Skeletal muscle tissue (tissue), 4 donors: Measurements from ENCODE around the gene ARMH3. TPM values are rescaled to one million over a fixed set of nuclear protein-coding genes. Genes with fewer than 3 reads are reported as not detected.

Experiments used
- H3K27ac ChIP-seq: one replicate; pipeline ENCODE4 v1.7.0; 2013; ENCODE audit warnings: mild to moderate bottlenecking, low read depth, low read length, inconsistent platforms
- H3K27me3 ChIP-seq, 3 donors: one replicate each; pipeline ENCODE4 v1.7.0; 2013; ENCODE audit warnings: low read length in 3 of 3; ENCODE audit not compliant: control insufficient read depth in 3 of 3, insufficient read depth in 3 of 3
- H3K36me3 ChIP-seq, 3 donors: one replicate each; pipeline ENCODE4 v1.7.0; 2013; ENCODE audit warnings: low read length in 3 of 3; ENCODE audit not compliant: control insufficient read depth in 3 of 3, insufficient read depth in 3 of 3
- H3K4me1 ChIP-seq, 3 donors: one replicate each; pipeline ENCODE4 v1.7.0; 2013; ENCODE audit warnings: low read length in 3 of 3, mild to moderate bottlenecking in 3 of 3; ENCODE audit not compliant: control insufficient read depth in 3 of 3, insufficient read depth in 3 of 3
- H3K4me3 ChIP-seq, 3 donors: one replicate each; pipeline ENCODE4 v1.7.0; 2013; ENCODE audit warnings: low read length in 3 of 3
- H3K9ac ChIP-seq, 3 donors: one replicate each; pipeline ENCODE4 v1.7.0; 2013; ENCODE audit warnings: low read length in 3 of 3, mild to moderate bottlenecking in 3 of 3, moderate library complexity in 2 of 3, low read depth in 1 of 3
- H3K9me3 ChIP-seq, 3 donors: one replicate each; pipeline ENCODE4 v1.7.0; 2013; ENCODE audit warnings: low read length in 3 of 3; ENCODE audit not compliant: control insufficient read depth in 3 of 3
- total RNA-seq: library from RNA; depleted of rRNA; stranded (reverse); fragments of >200 nt; gene quantifications from one replicate; pipeline ENCODE4 v1.2.3, GENCODE V29; 2014
- donor health status: Osteomylitis.

ARMH3 gene
- total RNA-seq, 1 donor from 2014 or later: 13.0 TPM

DNA sequence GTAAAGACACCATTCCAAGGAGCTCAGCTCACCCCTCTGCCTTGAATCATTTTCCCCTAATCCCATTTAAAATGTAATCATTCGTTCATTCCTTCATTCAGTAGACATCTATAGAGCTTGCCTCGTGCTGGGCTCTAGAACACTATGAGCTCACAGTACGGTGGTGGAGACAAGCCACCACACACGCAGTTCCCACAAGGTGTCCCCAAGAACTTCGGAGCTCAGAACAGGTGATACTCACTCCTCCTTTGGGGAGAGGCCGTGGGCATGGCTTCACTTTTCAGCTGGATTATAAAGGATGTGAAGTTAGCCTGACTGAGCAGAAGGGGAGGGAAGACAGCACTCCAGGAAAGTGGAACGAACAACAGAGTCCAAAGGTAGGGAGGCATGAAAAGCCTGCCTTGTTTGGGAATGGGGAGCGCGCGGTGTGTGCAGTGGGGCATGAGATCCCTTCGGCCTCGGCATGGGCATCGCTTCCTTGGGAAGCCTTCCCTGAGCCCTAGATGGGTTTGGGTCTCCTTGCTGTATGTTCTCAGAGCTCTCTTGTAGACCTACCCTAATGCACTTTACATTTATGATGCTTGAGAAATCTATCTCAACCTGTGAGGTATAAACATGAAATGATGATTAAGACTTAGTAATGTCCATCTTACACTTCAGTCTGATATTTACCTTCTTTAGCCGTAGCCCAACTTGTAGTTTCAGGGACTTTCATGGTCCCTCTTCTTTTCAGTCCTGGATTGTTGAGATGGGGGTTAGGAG is 236.9 kb downstream of the ARMH3 start:
- H3K36me3 ChIP-seq: peaks cover 0 to 2% (median 2%) of the 10 kb centered on the region in 3 donors
- peak overlapping the region; percentile 90 for H3K27ac ChIP-seq
- H3K4me1 ChIP-seq: peaks cover 14 to 27% (median 25%) of the 10 kb centered on the region in 3 donors
- H3K4me3 ChIP-seq: peak overlapping the region; percentile 98 to 99 (median 98)
- H3K9me3 ChIP-seq: no peaks in the 10 kb centered on the region
- no peaks in the 10 kb centered on the region for H3K27me3 ChIP-seq
- H3K9ac ChIP-seq: peak overlapping the region; percentile 94 to 97 (median 95)

DNA sequence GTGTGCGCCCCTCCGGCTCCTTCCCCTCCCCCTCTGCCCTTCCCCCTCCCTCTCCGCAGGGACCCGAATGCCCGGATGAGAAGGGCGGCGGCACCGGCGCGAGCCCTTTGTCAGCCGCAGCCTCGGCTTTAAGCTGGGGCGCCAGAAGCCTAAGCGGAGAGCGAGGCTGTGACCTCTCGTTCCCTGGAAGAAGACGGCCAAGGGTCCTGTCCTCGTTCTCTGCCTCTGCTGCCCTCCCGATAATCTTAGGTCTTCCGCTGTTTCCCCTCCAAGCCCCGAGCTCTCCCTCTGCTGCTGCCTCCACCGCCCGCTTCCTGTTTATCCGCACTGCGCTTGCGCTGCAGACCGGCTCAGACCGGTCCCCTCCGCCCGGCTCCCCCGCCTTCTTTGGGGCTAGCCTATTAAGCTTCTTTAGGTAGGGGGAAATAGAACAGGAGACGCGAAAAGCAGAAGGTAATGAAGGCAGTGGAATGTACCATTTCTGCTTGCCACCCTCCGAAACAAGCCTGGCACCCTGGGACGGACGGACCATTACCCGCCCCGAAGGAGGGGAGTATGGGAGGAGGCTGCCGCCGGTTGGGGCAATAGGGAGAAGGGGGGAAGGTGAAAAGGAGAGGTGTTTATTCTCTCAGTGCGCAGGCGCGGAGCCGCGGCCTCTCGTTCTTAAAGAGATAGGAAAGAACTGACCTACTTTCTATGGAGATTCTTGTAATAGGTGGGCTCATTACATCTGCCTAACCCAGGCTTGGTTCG is 237.7 kb downstream of the ARMH3 start, which contains the start of gene OGA:
Gene OGA (minus strand): TSS at position 326 of the 753 bp plus-strand sequence. CDS start 422 bp downstream, outside the sequence.
- H3K27me3 ChIP-seq: no peaks in the 10 kb centered on the region
- H3K27ac ChIP-seq: peak within 1 kb of the TSS; percentile 90
- H3K36me3 ChIP-seq: peaks cover 0 to 2% (median 2%) of the 10 kb centered on the region in 3 donors
- peaks cover 17 to 29% (median 27%) of the 10 kb centered on the region in 3 donors for H3K4me1 ChIP-seq
- no peaks in the 10 kb centered on the region for H3K9me3 ChIP-seq
- peak within 1 kb of the TSS; percentile 98 to 99 (median 98) for H3K4me3 ChIP-seq
- peak within 1 kb of the TSS; percentile 95 to 99 (median 97) for H3K9ac ChIP-seq

DNA sequence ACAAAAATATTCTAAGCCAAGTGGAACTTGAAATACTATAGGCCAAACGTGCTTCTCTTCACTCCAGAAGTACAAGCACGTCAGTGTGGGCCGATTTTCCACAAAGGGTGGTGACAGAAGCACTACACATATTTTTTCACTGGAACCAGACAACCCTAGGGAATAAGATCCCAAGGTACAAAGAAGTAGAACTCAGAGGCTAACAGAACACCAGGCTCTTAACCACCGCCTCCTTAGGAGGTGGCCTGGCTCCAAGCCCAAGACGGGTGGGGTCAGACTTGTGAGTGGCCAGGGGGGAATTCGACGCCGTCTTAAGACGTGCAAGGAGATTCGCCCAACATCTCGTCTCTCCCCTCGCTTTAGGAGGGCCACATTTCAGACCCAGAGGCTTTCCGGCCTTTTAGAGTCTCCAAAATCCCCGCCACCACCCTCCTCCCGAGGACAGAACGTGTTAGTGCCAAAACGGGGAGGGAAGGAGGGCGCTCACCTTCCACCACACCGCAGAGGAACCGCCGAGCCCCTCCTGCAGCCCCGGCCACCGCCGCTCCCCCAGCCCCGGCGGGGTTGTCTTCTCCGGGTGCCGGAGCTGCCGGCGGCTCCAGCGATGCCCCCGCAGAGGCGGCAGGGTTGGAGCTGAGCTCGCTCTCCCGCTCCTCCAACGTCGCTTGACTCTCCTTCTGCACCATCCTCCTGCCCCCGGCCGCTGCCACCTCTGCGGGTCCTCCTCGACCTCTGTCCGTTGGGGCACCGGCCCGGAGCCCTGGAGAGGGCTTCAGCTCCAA is 238.4 kb downstream of the ARMH3 start:
- peak overlapping the region; percentile 95 to 99 (median 97) for H3K9ac ChIP-seq
- H3K4me1 ChIP-seq: peaks cover 17 to 29% (median 29%) of the 10 kb centered on the region in 3 donors
- H3K9me3 ChIP-seq: no peaks in the 10 kb centered on the region
- H3K36me3 ChIP-seq: peaks cover 0 to 5% (median 3%) of the 10 kb centered on the region in 3 donors
- no peaks in the 10 kb centered on the region for H3K27me3 ChIP-seq
- H3K27ac ChIP-seq: peak overlapping the region; percentile 90
- H3K4me3 ChIP-seq: peak overlapping the region; percentile 98 to 99 (median 98)

DNA sequence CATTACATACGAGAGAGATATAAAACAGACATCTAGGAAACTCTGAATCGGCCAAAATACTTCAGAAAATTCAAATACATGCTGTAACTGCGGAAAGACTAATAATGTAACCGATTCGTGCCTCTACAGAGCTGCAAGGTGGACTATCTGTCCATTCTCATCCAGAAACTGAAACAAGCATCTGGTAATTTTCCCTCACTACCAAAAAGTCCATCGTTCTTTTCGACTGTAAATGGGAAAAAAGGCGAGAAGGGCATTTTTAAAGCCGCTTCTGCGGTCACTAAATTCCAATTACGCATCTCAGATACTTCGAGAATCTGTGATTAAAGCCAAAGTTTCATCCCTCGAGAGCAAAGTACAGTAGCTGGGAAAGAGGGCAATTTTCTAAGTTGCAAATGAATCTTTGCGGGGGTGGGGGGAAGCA is 239.0 kb downstream of the ARMH3 start:
- no peaks in the 10 kb centered on the region for H3K27me3 ChIP-seq
- H3K4me3 ChIP-seq: peak overlapping the region; percentile 98 to 99 (median 98)
- H3K9me3 ChIP-seq: no peaks in the 10 kb centered on the region
- H3K27ac ChIP-seq: peak overlapping the region; percentile 90
- H3K36me3 ChIP-seq: peaks cover 0 to 6% (median 5%) of the 10 kb centered on the region in 3 donors
- H3K4me1 ChIP-seq: peaks cover 17 to 34% (median 29%) of the 10 kb centered on the region in 3 donors
- peak overlapping the region; percentile 95 to 99 (median 97) for H3K9ac ChIP-seq

DNA sequence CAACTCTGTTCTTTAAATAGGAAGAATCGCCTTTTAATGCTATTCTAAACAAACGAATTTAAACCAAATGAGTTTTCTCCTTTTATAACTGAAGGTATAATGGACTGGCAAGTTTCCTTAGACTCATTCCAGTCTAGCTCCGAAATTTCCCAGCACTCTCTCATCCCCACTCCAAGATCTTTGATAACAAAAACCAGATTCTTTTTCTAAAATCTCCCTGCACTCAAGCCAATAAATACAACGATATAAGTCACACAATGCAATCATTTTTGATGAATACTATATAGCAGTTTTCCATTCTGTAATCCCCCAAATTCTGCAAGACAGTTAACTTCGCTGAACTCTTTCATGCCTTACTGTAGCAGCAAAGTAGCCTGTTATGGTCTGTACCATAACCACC is 239.6 kb downstream of the ARMH3 start:
- Histone ChIP-seq H3K27ac (no peak overlapping the region), H3K36me3 (peaks cover 0 to 7% (median 6%) of the 10 kb centered on the region in 3 donors), H3K27me3 (no peaks in the 10 kb centered on the region), H3K4me3 (peak overlapping the region; percentile 98 to 99 (median 98)), H3K9me3 (no peaks in the 10 kb centered on the region), H3K4me1 (peaks cover 17 to 37% (median 29%) of the 10 kb centered on the region in 3 donors), H3K9ac (peak overlapping the region; percentile 95 to 99 (median 97))

DNA sequence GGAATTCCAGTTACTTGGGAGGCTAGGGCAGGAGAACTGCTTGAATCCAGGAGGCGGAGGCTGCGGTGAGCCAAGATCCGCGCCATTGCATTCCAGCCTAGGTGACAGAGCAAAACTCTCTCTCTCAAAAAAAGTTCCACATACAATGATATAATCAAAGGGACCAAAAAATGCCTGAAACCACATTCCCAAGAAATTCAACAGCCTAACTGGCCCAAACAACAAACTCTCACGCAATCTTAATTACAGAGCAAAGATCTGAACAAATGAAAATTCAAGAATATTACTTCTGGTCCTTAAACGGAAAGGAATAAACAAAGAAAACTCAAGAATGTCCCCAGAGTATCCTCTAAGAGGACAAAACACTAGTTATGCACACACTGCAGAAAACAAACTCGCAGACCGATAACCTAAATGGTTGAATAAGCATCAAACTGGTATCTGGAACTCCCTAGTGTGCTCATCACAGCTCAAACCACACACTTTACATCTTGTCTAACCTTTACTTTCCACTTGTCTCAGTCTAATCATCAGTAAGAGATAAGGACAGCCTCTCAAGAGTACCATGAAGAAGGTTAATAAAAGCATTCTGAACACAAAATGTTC is 241.4 kb downstream of the ARMH3 start:
- H3K27ac ChIP-seq: no peak overlapping the region
- peak overlapping the region in 1 of 3 donors; percentile 17 for H3K9ac ChIP-seq
- peak overlapping the region; percentile 44 to 98 (median 58) for H3K4me3 ChIP-seq
- H3K27me3 ChIP-seq: no peaks in the 10 kb centered on the region
- H3K36me3 ChIP-seq: peaks cover 8 to 11% (median 9%) of the 10 kb centered on the region in 3 donors
- peaks cover 17 to 36% (median 27%) of the 10 kb centered on the region in 3 donors for H3K4me1 ChIP-seq
- H3K9me3 ChIP-seq: no peaks in the 10 kb centered on the region

DNA sequence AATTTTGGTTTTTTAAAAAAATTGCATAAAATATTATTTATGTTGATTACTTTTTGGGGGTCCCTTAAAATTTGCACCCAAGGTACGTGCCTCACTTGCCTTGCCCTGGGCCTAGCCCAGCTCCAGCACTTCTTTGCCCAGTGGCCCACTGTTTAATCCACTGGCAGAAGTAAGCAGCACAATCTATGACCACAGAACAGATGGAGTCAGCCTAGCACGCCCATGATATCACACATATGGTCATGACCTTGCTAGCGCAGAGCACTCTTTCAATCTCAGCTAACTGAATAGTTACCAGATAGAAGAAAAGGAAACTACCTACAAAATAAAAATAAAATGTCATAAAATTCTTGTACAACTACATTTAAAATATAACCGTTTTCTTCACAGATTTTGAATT is 243.4 kb downstream of the ARMH3 start:
- no peak overlapping the region for H3K4me3 ChIP-seq
- H3K4me1 ChIP-seq: peaks cover 10 to 26% (median 12%) of the 10 kb centered on the region in 3 donors
- no peak overlapping the region for H3K9ac ChIP-seq
- no peak overlapping the region for H3K27ac ChIP-seq
- no peaks in the 10 kb centered on the region for H3K9me3 ChIP-seq
- no peaks in the 10 kb centered on the region for H3K27me3 ChIP-seq
- peaks cover 15 to 26% (median 17%) of the 10 kb centered on the region in 3 donors for H3K36me3 ChIP-seq

DNA sequence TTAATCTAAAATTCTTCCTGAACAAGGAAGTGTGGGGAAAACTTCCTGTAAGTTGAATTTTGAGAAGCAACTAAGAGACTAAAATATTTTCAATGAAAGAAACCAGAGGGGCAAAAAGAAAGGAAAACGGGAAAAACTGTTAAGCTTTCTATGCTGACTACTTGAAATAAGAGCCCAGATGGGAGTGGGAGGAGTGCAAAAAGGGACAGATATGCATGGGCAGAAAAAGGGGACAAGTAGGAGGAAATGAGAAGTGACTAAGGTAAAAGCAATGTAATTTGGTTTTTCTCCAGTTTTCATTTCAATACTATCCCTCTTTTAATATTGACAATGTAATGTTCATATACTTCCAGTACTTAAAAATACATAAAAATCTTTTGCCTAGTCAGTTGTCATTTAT is 248.8 kb downstream of the ARMH3 start:
- Histone ChIP-seq H3K27ac (no peak overlapping the region), H3K27me3 (no peaks in the 10 kb centered on the region), H3K36me3 (peaks cover 33 to 67% (median 52%) of the 10 kb centered on the region in 3 donors), H3K4me3 (no peak overlapping the region), H3K9me3 (no peaks in the 10 kb centered on the region), H3K4me1 (peaks cover 0 to 4% (median 0%) of the 10 kb centered on the region in 3 donors), H3K9ac (no peak overlapping the region)

DNA sequence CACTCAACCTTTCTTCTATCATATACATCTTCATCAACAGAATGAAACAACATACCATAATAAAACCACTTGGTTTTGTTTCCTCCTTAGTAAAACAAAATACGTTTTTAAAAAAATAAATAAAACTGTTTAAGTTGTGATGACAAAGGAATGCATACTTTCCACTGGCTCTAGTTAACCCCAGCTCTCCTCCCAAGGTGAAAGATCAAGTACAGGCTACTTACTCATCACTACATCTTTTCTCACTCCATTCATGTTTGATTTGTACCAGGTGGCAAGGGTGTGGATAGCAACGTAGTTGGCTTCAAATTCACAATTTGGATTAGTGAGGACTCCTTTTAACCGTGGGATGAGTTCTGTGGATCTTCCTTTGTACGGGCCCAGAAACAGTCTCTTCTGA is 252.5 kb downstream of the ARMH3 start:
- H3K36me3 ChIP-seq: peaks cover 39 to 81% (median 66%) of the 10 kb centered on the region in 3 donors
- H3K9ac ChIP-seq: no peak overlapping the region
- no peak overlapping the region for H3K27ac ChIP-seq
- no peak overlapping the region for H3K4me3 ChIP-seq
- no peaks in the 10 kb centered on the region for H3K9me3 ChIP-seq
- H3K27me3 ChIP-seq: no peaks in the 10 kb centered on the region
- H3K4me1 ChIP-seq: no peaks in the 10 kb centered on the region
